Measurements from ENCODE around the gene UPP1. TPM values are rescaled to one million over a fixed set of nuclear protein-coding genes. Genes with fewer than 3 reads are reported as not detected.
A peak's percentile ranks its signal among the peaks of the same experiment; 100 is the strongest.

UPP1 gene
- total and polyA plus RNA-seq, 10 of the 15 experiments (the other 5 are each of a cell fraction or from before 2014, with no cell fraction given): 0.93 to 7.9 (median 3.8) TPM

DNA sequence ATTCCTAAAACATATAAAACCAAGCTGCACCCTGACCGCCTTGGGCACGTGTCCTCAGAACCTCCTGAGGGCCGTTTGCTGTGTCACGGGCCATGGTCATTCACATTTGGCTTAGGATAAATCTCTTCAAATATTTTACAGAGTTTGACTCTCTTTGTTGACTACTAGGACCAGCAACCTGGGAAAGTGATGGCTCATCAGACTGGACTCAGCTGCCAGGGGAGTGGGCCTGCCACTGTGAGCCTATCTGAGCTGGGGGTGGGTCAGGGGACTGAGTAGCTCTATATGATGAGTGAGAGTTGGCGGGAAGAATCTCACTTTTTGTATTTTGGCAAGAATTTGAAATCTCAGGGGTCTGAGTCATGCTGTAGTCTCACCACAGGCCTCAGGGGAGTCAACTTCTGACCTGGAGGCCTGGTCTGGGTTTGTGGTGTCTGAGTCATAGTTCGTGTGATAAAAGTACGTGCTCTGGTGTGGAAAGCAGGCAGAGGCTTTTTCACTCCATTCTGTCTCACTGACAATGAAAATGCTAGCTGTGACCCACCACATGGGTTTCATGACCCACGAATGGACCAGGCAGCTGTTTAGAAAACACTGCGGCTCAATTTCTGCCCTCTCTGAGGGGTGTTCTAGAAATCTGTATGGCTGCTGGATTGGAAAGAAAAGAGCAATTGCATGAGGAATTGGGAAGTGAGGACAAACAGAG, 4.2 kb upstream of the UPP1 start (continued):
- TF ChIP-seq, protein P1, sequence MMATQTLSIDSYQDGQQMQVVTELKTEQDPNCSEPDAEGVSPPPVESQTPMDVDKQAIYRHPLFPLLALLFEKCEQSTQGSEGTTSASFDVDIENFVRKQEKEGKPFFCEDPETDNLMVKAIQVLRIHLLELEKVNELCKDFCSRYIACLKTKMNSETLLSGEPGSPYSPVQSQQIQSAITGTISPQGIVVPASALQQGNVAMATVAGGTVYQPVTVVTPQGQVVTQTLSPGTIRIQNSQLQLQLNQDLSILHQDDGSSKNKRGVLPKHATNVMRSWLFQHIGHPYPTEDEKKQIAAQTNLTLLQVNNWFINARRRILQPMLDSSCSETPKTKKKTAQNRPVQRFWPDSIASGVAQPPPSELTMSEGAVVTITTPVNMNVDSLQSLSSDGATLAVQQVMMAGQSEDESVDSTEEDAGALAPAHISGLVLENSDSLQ (IDR thresholded peaks at IDR 0.05): no peak
- TF ChIP-seq TCF12 (IDR thresholded peaks at IDR 0.05; ENCODE audit: low read depth, low read length) (peak; percentile 84), BMI1 (IDR thresholded peaks at IDR 0.05; ENCODE audit: borderline replicate concordance) (peak; percentile 75; the same call in 1 of the 2 replicates), CHD2 (IDR thresholded peaks at IDR 0.05; ENCODE audit: borderline replicate concordance, low read depth, low read length) (peak; percentile 84), EED (IDR thresholded peaks at IDR 0.05; ENCODE audit: low read depth) (peak; percentile 86), NBN (IDR thresholded peaks at IDR 0.05) (peak; percentile 95), GABPA (IDR thresholded peaks at IDR 0.05; ENCODE audit: low read depth) (peak; percentile 62; the same call in 1 of the 2 replicates), BCL11A (IDR thresholded peaks at IDR 0.05; ENCODE audit: low read depth, low read length) (peak; percentile 98), NFXL1 (IDR thresholded peaks at IDR 0.05; ENCODE audit: borderline replicate concordance) (no peak), DPF2 (IDR thresholded peaks at IDR 0.05) (peak; percentile 98), PAX5 (IDR thresholded peaks at IDR 0.05; ENCODE audit: borderline replicate concordance, low read depth, low read length) (peak; percentile 98), EZH2 (IDR thresholded peaks at IDR 0.05; ENCODE audit: borderline replicate concordance, control insufficient read depth, low read depth, low read length) (no peak), STAT3 (IDR thresholded peaks at IDR 0.05; ENCODE audit: low read depth, low read length) (0 out of 2 replicates have a peak, but pooled peaks have one; percentile 64), ZNF622 (IDR thresholded peaks at IDR 0.05) (no peak), ZNF274 (IDR thresholded peaks at IDR 0.05; ENCODE audit: insufficient read depth, insufficient read length) (no peak), HDGF (IDR thresholded peaks at IDR 0.05) (no peak), RAD51 (IDR thresholded peaks at IDR 0.05) (peak; percentile 66), ETV6 (conservative IDR thresholded peaks at IDR 0.05 in 1 of 2, IDR thresholded peaks at IDR 0.05 in 1 of 2; ENCODE audit: borderline replicate concordance in 1 of 2, low read depth in 1 of 2) (peak in 1 of 2 experiments; percentile 74; a peak in 1 of 4 replicates), MEF2A (IDR thresholded peaks at IDR 0.05; ENCODE audit: insufficient read depth, low read depth, low read length) (peak; percentile 63), SRF (IDR thresholded peaks at IDR 0.05; ENCODE audit: low read depth in 2 of 2, low read length in 2 of 2) (no peak), ZNF384 (IDR thresholded peaks at IDR 0.05; ENCODE audit: borderline replicate concordance, low read depth, low read length) (peak; percentile 7; the same call in 1 of the 2 replicates)
- TF ChIP-seq, protein P2, sequence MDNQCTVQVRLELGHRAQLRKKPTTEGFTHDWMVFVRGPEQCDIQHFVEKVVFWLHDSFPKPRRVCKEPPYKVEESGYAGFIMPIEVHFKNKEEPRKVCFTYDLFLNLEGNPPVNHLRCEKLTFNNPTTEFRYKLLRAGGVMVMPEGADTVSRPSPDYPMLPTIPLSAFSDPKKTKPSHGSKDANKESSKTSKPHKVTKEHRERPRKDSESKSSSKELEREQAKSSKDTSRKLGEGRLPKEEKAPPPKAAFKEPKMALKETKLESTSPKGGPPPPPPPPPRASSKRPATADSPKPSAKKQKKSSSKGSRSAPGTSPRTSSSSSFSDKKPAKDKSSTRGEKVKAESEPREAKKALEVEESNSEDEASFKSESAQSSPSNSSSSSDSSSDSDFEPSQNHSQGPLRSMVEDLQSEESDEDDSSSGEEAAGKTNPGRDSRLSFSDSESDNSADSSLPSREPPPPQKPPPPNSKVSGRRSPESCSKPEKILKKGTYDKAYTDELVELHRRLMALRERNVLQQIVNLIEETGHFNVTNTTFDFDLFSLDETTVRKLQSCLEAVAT (IDR thresholded peaks at IDR 0.05): peak; percentile 95
- TF ChIP-seq, protein P3, sequence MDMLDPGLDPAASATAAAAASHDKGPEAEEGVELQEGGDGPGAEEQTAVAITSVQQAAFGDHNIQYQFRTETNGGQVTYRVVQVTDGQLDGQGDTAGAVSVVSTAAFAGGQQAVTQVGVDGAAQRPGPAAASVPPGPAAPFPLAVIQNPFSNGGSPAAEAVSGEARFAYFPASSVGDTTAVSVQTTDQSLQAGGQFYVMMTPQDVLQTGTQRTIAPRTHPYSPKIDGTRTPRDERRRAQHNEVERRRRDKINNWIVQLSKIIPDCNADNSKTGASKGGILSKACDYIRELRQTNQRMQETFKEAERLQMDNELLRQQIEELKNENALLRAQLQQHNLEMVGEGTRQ (IDR thresholded peaks at IDR 0.05; ENCODE audit: borderline replicate concordance, low read depth, low read length): no peak
- TF ChIP-seq, protein P4, sequence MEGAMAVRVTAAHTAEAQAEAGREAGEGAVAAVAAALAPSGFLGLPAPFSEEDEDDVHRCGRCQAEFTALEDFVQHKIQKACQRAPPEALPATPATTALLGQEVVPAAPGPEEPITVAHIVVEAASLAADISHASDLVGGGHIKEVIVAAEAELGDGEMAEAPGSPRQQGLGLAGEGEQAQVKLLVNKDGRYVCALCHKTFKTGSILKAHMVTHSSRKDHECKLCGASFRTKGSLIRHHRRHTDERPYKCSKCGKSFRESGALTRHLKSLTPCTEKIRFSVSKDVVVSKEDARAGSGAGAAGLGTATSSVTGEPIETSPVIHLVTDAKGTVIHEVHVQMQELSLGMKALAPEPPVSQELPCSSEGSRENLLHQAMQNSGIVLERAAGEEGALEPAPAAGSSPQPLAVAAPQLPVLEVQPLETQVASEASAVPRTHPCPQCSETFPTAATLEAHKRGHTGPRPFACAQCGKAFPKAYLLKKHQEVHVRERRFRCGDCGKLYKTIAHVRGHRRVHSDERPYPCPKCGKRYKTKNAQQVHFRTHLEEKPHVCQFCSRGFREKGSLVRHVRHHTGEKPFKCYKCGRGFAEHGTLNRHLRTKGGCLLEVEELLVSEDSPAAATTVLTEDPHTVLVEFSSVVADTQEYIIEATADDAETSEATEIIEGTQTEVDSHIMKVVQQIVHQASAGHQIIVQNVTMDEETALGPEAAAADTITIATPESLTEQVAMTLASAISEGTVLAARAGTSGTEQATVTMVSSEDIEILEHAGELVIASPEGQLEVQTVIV (IDR thresholded peaks at IDR 0.05; ENCODE audit: borderline replicate concordance, partially characterized antibody): no peak
